Right lobe of liver (tissue), 4 donors: ENCODE data around the gene SAFB2.

Experiments
- POLR2A ChIP-seq: fragments of 450-650 bp; IDR thresholded peaks from one replicate; pipeline ENCODE4 v1.6.1; 2017; ENCODE audit warnings: antibody characterized with exemption, mild to moderate bottlenecking
- TF ChIP-seq, protein P1 (sequence below), 4 donors: fragments of 200-600 bp in 3 of 4; fragments of 450-650 bp in 1 of 4; IDR thresholded peaks; one replicate each; pipeline versions ENCODE4 v1.5.1 to v1.8.0; 2016 to 2022; ENCODE audit warnings: antibody characterized with exemption in 4 of 4, mild to moderate bottlenecking in 2 of 4
- donor health status: DM: no; HTN: no; CAD: no.
- donor health status: DM: no; HTN: no; CAD: no.
- donor health status: DM: no; HTN: yes; CAD: no.

DNA sequence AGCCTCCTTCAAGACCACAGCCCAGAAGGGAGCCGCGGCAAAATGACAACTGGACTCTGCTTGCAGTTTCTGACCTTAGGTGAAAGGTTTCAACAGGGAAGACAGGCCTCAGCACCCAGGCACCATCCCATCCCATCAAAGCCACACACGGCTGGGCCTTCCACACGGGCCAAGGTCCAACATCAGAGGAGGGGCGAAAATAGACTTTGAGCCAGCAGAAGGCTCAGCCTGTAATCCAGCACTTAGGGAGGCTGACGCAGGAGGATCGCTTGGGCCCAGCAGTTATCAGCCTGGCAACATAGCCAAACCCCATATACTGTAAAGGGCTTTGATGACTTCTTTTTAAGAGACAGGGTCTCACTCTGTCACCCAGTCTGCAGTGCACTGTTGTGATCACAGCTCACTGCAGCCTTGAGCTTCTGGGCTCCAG lies 28.0 kb downstream of the SAFB2 start:
- TF ChIP-seq, protein P1, sequence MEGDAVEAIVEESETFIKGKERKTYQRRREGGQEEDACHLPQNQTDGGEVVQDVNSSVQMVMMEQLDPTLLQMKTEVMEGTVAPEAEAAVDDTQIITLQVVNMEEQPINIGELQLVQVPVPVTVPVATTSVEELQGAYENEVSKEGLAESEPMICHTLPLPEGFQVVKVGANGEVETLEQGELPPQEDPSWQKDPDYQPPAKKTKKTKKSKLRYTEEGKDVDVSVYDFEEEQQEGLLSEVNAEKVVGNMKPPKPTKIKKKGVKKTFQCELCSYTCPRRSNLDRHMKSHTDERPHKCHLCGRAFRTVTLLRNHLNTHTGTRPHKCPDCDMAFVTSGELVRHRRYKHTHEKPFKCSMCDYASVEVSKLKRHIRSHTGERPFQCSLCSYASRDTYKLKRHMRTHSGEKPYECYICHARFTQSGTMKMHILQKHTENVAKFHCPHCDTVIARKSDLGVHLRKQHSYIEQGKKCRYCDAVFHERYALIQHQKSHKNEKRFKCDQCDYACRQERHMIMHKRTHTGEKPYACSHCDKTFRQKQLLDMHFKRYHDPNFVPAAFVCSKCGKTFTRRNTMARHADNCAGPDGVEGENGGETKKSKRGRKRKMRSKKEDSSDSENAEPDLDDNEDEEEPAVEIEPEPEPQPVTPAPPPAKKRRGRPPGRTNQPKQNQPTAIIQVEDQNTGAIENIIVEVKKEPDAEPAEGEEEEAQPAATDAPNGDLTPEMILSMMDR (IDR thresholded peaks at IDR 0.05): no peak
- TF ChIP-seq POLR2A: no peak
